ENCODE data around the gene CABP4.
"Not testable (repeated sequence)": the region's sequence is repeated elsewhere in the genome, so short reads cannot be mapped to it uniquely, and the experiment has no call there.

The CABP4 gene

GRCh38 chr11:67483831-67484665 is 28.9 kb downstream of the CABP4 start:
- no peak for DNase-seq

GRCh38 chr11:67484847-67485311 is 29.7 kb downstream of the CABP4 start:
- no peak for DNase-seq

- not testable (repeated sequence) for DNase-seq
Observed at GRCh38 chr11:67485873-67486361, 30.8 kb downstream of the CABP4 start.

- DNase-seq: no peak
Observed at GRCh38 chr11:67486481-67487195, 31.5 kb downstream of the CABP4 start.

GRCh38 chr11:67489203-67489884 is 34.2 kb downstream of the CABP4 start:
- DNase-seq: no peak

- DNase-seq: no peak
Observed at GRCh38 chr11:67489885-67490726, 35.0 kb downstream of the CABP4 start.

GRCh38 chr11:67490727-67491065 is 35.5 kb downstream of the CABP4 start:
- no peak for DNase-seq

GRCh38 chr11:67491276-67492068 is 36.3 kb downstream of the CABP4 start:
- DNase-seq: no peak

- no peak for DNase-seq
Observed at GRCh38 chr11:67492069-67492727, 37.0 kb downstream of the CABP4 start.

GRCh38 chr11:67492801-67493547 is 37.8 kb downstream of the CABP4 start:
- no peak for DNase-seq

GRCh38 chr11:67493548-67494370 is 38.6 kb downstream of the CABP4 start:
- no peak for DNase-seq

GRCh38 chr11:67494371-67495233 is 39.4 kb downstream of the CABP4 start:
- no peak for DNase-seq

GRCh38 chr11:67495234-67496005 is 40.3 kb downstream of the CABP4 start:
- no peak for DNase-seq

GRCh38 chr11:67496113-67496512 is 41.0 kb downstream of the CABP4 start:
- no peak for DNase-seq

GRCh38 chr11:67497656-67498291 is 42.6 kb downstream of the CABP4 start:
- no peak for DNase-seq

GRCh38 chr11:67498544-67498972 is 43.4 kb downstream of the CABP4 start:
- DNase-seq: no peak

Data from activated gamma-delta T cell (primary cell).